ENCODE measurements around the gene ZNF606. TPM values are rescaled to one million over a fixed set of nuclear protein-coding genes. Genes with fewer than 3 reads are reported as not detected.
"Not testable (repeated sequence)": the region's sequence is repeated elsewhere in the genome, so short reads cannot be mapped to it uniquely, and the experiment has no call there.

The ZNF606 gene
- total and polyA plus RNA-seq, 12 donors: 4.5 to 19.1 (median 13.2) TPM

- ATAC-seq: peak; percentile 97 to 99 (median 98)
- Histone ChIP-seq H3K27me3 (no peaks in the 10 kb centered on the region), H3K9me3 (peaks cover 0 to 85% (median 11%) of the 10 kb centered on the region in 11 donors), H3K4me1 (peaks cover 0 to 19% (median 14%) of the 10 kb centered on the region in 9 donors), H3K36me3 (peaks cover 0 to 31% (median 17%) of the 10 kb centered on the region in 9 donors), H3K4me3 (peak overlapping the region; percentile 26 to 65 (median 51)), H3K27ac (peak overlapping the region in 9 of 10 donors; percentile 45 to 94 (median 79))
- no peak for TF ChIP-seq CTCF (IDR thresholded peaks at IDR 0.05)
- DNase-seq: peak; percentile 90 to 93
- intact Hi-C loops (cut with DNase I): no loop called here
- WGBS, 2 donors: 4 to 11% methylated on average over 41 of the region's 41 CpGs
These were observed 7.2 kb upstream of the ZNF606 start for GRCh38 chr19:58009666-58010301.

GRCh38 chr19:58009301-58009665, 6.7 kb upstream of the ZNF606 start:
- 2 to 4% methylated on average over 21 of the region's 21 CpGs for WGBS, 2 donors
- H3K36me3 ChIP-seq: peaks cover 0 to 36% (median 22%) of the 10 kb centered on the region in 9 donors
- peak overlapping the region; percentile 26 to 65 (median 51) for H3K4me3 ChIP-seq
- no peak for TF ChIP-seq CTCF (IDR thresholded peaks at IDR 0.05)
- DNase-seq (no peak), ATAC-seq (no peak)
- H3K4me1 ChIP-seq: peaks cover 0 to 24% (median 15%) of the 10 kb centered on the region in 9 donors
- H3K27ac ChIP-seq: peak overlapping the region in 4 of 10 donors; percentile 71 to 86 (median 78)
- peaks cover 0 to 90% (median 11%) of the 10 kb centered on the region in 11 donors for H3K9me3 ChIP-seq
- no peaks in the 10 kb centered on the region for H3K27me3 ChIP-seq
- intact Hi-C loops (cut with DNase I): no loop called here

- peak overlapping the region in 2 of 10 donors; percentile 61 to 65 for H3K4me3 ChIP-seq
- ATAC-seq; intact Hi-C loops (cut with DNase I); H3K27me3 ChIP-seq; H3K27ac ChIP-seq; DNase-seq: not testable (repeated sequence)
- H3K9me3 ChIP-seq: peaks cover 0 to 94% (median 11%) of the 10 kb centered on the region in 11 donors
- 37 to 43% methylated on average over 10 of the region's 10 CpGs for WGBS, 2 donors
- H3K4me1 ChIP-seq: peaks cover 0 to 28% (median 15%) of the 10 kb centered on the region in 9 donors
- peaks cover 0 to 39% (median 24%) of the 10 kb centered on the region in 9 donors for H3K36me3 ChIP-seq
These were observed 6.3 kb upstream of the ZNF606 start for GRCh38 chr19:58008877-58009276.

GRCh38 chr19:58007285-58007684, 4.7 kb upstream of the ZNF606 start:
- Histone ChIP-seq H3K27ac (no peak overlapping the region), H3K4me1 (peaks cover 4 to 37% (median 23%) of the 10 kb centered on the region in 9 donors), H3K27me3 (no peaks in the 10 kb centered on the region), H3K9me3 (peaks cover 0 to 93% (median 11%) of the 10 kb centered on the region in 11 donors), H3K4me3 (no peak overlapping the region), H3K36me3 (peaks cover 0 to 39% (median 24%) of the 10 kb centered on the region in 9 donors)
- TF ChIP-seq CTCF (IDR thresholded peaks at IDR 0.05): peak in 3 of 9 donors; percentile 9 to 35 (median 26)
- DNase-seq (no peak), ATAC-seq (no peak)
- intact Hi-C loops (cut with DNase I): no loop called here
- WGBS, 2 donors: 84 to 100% methylated on average over 1 of the region's 1 CpG

All from heart right ventricle (tissue), 16 donors.